Neuronal stem cell (in vitro differentiated cells): ENCODE results near the gene LAMA5.
A peak's percentile ranks its signal among the peaks of the same experiment; 100 is the strongest.

ENCODE experiments used
- DNase-seq: peaks from one replicate; pipeline ENCODE4 v3.0.0-alpha.2; 2013; ENCODE audit warnings: low spot score
- H2AFZ ChIP-seq: one replicate; pipeline ENCODE4 v1.6.1; 2013; ENCODE audit warnings: mild to moderate bottlenecking, low read length, inconsistent platforms
- H2AK5ac ChIP-seq: 2 replicates; pipeline ENCODE4 v1.6.1; 2013; ENCODE audit warnings: low read depth, mild to moderate bottlenecking, inconsistent platforms, low read length, moderate library complexity, mixed read lengths
- H2BK120ac ChIP-seq: 2 replicates; pipeline ENCODE4 v1.6.1; 2013; ENCODE audit warnings: low read depth, mild to moderate bottlenecking, inconsistent platforms, low read length, moderate library complexity, mixed read lengths
- H2BK12ac ChIP-seq: one replicate; pipeline ENCODE4 v1.6.1; 2013; ENCODE audit warnings: low read length, inconsistent platforms
- H2BK15ac ChIP-seq: 2 replicates; pipeline ENCODE4 v1.6.1; 2013; ENCODE audit warnings: mild to moderate bottlenecking, low read length, inconsistent platforms, mixed read lengths
- H2BK5ac ChIP-seq: one replicate; pipeline ENCODE4 v1.6.1; 2013; ENCODE audit warnings: inconsistent platforms, mild to moderate bottlenecking, low read length, moderate library complexity
- H3K14ac ChIP-seq: one replicate; pipeline ENCODE4 v1.6.1; 2013; ENCODE audit warnings: low read length, inconsistent platforms
- H3K18ac ChIP-seq: 2 replicates; pipeline ENCODE4 v1.6.1; 2013; ENCODE audit warnings: low read length, inconsistent platforms
- H3K23ac ChIP-seq: 2 replicates; pipeline ENCODE4 v1.6.1; 2013; ENCODE audit warnings: low read depth, mild to moderate bottlenecking, mixed read lengths, low read length, inconsistent platforms; ENCODE audit not compliant: poor library complexity
- H3K27ac ChIP-seq: replicated peaks from 3 replicates; pipeline ENCODE4 v1.5.1; 2013; ENCODE audit warnings: low read length, inconsistent platforms
- H3K27me3 ChIP-seq, 3 experiments: 2 replicates each; pipeline ENCODE4 v1.6.1; 2013; ENCODE audit warnings: low read length in 3 of 3, mild to moderate bottlenecking in 2 of 3, inconsistent platforms in 1 of 3, low read depth in 1 of 3, mixed read lengths in 1 of 3, moderate library complexity in 1 of 3; ENCODE audit not compliant: control insufficient read depth in 3 of 3, insufficient read depth in 3 of 3
- H3K36me3 ChIP-seq, 2 donors: replicated peaks in 1 of 2; 2 replicates each; pipeline ENCODE4 v1.6.1; 2013; ENCODE audit warnings: low read length in 2 of 2; ENCODE audit not compliant: control insufficient read depth in 2 of 2, insufficient read depth in 2 of 2
- H3K4ac ChIP-seq: 2 replicates; pipeline ENCODE4 v1.6.1; 2013; ENCODE audit warnings: inconsistent platforms, mild to moderate bottlenecking, low read length, moderate library complexity
- H3K4me1 ChIP-seq, 2 donors: 1 replicate in 1 of 2; 2 replicates in 1 of 2; pipeline ENCODE4 v1.6.1; 2013; ENCODE audit warnings: low read length in 2 of 2, low read depth in 1 of 2; ENCODE audit not compliant: control insufficient read depth in 2 of 2, insufficient read depth in 1 of 2
- H3K4me2 ChIP-seq: one replicate; pipeline ENCODE4 v1.6.1; 2013; ENCODE audit warnings: mild to moderate bottlenecking, low read length, inconsistent platforms; ENCODE audit not compliant: insufficient read depth, poor library complexity, severe bottlenecking
- H3K4me3 ChIP-seq, 2 donors: 2 replicates each; pipeline ENCODE4 v1.5.1; 2013; ENCODE audit warnings: low read length in 2 of 2, mild to moderate bottlenecking in 2 of 2, inconsistent platforms in 1 of 2, moderate library complexity in 1 of 2
- H3K79me1 ChIP-seq: one replicate; pipeline ENCODE4 v1.6.1; 2013; ENCODE audit warnings: low read depth, mild to moderate bottlenecking, inconsistent platforms, low read length, moderate library complexity
- H3K9ac ChIP-seq: one replicate; pipeline ENCODE4 v1.6.1; 2013; ENCODE audit warnings: mild to moderate bottlenecking, low read depth, low read length, inconsistent platforms; ENCODE audit not compliant: poor library complexity
- H3K9me3 ChIP-seq, 2 donors: replicated peaks in 1 of 2; 2 replicates each; pipeline versions ENCODE3 to v1.6.1; 2013; ENCODE audit warnings: low read length in 2 of 2, mild to moderate bottlenecking in 2 of 2, inconsistent platforms in 1 of 2, low read depth in 1 of 2, mixed read lengths in 1 of 2, moderate library complexity in 1 of 2; ENCODE audit not compliant: control insufficient read depth in 2 of 2, insufficient read depth in 1 of 2
- H4K8ac ChIP-seq: one replicate; pipeline ENCODE4 v1.6.1; 2013; ENCODE audit warnings: low read depth, mild to moderate bottlenecking, inconsistent platforms, low read length, moderate library complexity
- H4K91ac ChIP-seq: one replicate; pipeline ENCODE4 v1.6.1; 2013; ENCODE audit warnings: low read length, low read depth, mild to moderate bottlenecking, inconsistent platforms; ENCODE audit not compliant: poor library complexity
- WGBS, 2 donors: extraction: QIAGEN DNeasy Blood & Tissue Kit; methylation state at CpG; one replicate each; pipeline ENCODE4 v1.1.7; 2013; ENCODE audit warnings: missing lambda C conversion rate in 2 of 2, mixed read lengths in 1 of 2; ENCODE audit not compliant: insufficient read length in 2 of 2, insufficient replicate concordance in 1 of 2; ENCODE audit errors: extremely low coverage in 2 of 2; 5-methylcytosine and 5-hydroxymethylcytosine counted together

Gene LAMA5

GRCh38 chr20:62287129-62287528, 80.0 kb downstream of the LAMA5 start:
- H3K18ac ChIP-seq, result no peak overlapping the region
- no peak overlapping the region for H2AFZ ChIP-seq
- H2AK5ac ChIP-seq, result no peak overlapping the region
- H3K79me1 ChIP-seq, result no peaks in the 10 kb centered on the region
- no peak overlapping the region for H4K8ac ChIP-seq
- no peak overlapping the region for H2BK120ac ChIP-seq
- no peak overlapping the region for H3K14ac ChIP-seq
- H4K91ac ChIP-seq, result no peak overlapping the region
- H3K4me3 ChIP-seq, result no peak overlapping the region
- H2BK5ac ChIP-seq, result no peak overlapping the region
- WGBS, 2 donors, result no CpG with 5 or more reads among the region's 6 CpGs
- no peak overlapping the region for H2BK12ac ChIP-seq
- H2BK15ac ChIP-seq, result no peak overlapping the region
- peaks cover 0 to 5% of the 10 kb centered on the region in 2 donors for H3K9me3 ChIP-seq
- H3K9ac ChIP-seq, result no peak overlapping the region
- H3K27ac ChIP-seq, result no peak overlapping the region
- no peaks in the 10 kb centered on the region for H3K27me3 ChIP-seq
- H3K4me2 ChIP-seq, result no peak overlapping the region
- H3K23ac ChIP-seq, result no peak overlapping the region
- H3K36me3 ChIP-seq, result peaks cover 32 to 82% of the 10 kb centered on the region in 2 donors
- no peak for DNase-seq
- no peaks in the 10 kb centered on the region for H3K4me1 ChIP-seq
- H3K4ac ChIP-seq, result no peak overlapping the region

GRCh38 chr20:62286493-62287064, 80.5 kb downstream of the LAMA5 start:
- H4K91ac ChIP-seq, result no peak overlapping the region
- H3K4me2 ChIP-seq, result no peak overlapping the region
- H2AFZ ChIP-seq, result no peak overlapping the region
- H3K18ac ChIP-seq, result no peak overlapping the region
- no peak overlapping the region for H2BK15ac ChIP-seq
- no peak overlapping the region for H3K14ac ChIP-seq
- peaks cover 32 to 82% of the 10 kb centered on the region in 2 donors for H3K36me3 ChIP-seq
- H3K9me3 ChIP-seq, result peaks cover 0 to 3% of the 10 kb centered on the region in 2 donors
- H3K27me3 ChIP-seq, result no peaks in the 10 kb centered on the region
- H3K4ac ChIP-seq, result no peak overlapping the region
- H3K4me3 ChIP-seq, result no peak overlapping the region
- no peak overlapping the region for H2BK12ac ChIP-seq
- no peak overlapping the region for H3K27ac ChIP-seq
- no peak overlapping the region for H3K9ac ChIP-seq
- H4K8ac ChIP-seq, result no peak overlapping the region
- no CpG with 5 or more reads among the region's 25 CpGs for WGBS, 2 donors
- no peaks in the 10 kb centered on the region for H3K4me1 ChIP-seq
- DNase-seq, result no peak
- H3K23ac ChIP-seq, result no peak overlapping the region
- H2BK120ac ChIP-seq, result no peak overlapping the region
- no peak overlapping the region for H2BK5ac ChIP-seq
- no peaks in the 10 kb centered on the region for H3K79me1 ChIP-seq
- H2AK5ac ChIP-seq, result no peak overlapping the region

GRCh38 chr20:62285722-62286121, 81.4 kb downstream of the LAMA5 start:
- Histone ChIP-seq H4K8ac (peak overlapping the region; percentile 92), H3K27ac (no peak overlapping the region)

DNA sequence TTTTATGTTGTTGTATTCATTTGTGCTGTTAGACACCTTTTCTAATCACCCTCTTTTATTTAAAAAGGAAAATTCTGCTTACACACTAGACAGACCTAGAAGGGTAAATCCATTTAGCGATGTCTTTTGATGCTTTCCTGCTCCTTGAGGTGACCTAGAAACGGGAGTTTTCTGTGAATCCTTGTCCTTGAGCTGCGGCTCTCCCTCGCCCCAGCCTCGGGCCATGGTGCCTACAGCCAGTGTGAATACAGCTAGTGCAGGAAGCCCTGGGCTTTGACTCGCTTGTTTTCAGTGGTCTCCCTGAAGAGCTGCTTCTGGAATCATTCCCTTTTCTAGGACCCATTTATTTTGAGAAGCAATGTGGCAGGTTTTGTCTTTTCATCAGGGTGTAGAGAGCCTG, 82.0 kb downstream of the LAMA5 start:
- DNase-seq, result no peak
- Histone ChIP-seq H3K79me1 (no peaks in the 10 kb centered on the region), H3K4me2 (no peak overlapping the region), H2AFZ (no peak overlapping the region), H2AK5ac (no peak overlapping the region), H3K14ac (no peak overlapping the region), H3K9me3 (peaks cover 0 to 3% of the 10 kb centered on the region in 2 donors), H3K18ac (no peak overlapping the region), H2BK12ac (no peak overlapping the region), H3K23ac (no peak overlapping the region), H4K8ac (no peak overlapping the region), H3K9ac (no peak overlapping the region), H3K4me1 (no peaks in the 10 kb centered on the region), H3K27ac (no peak overlapping the region), H2BK120ac (no peak overlapping the region), H3K4ac (no peak overlapping the region), H3K27me3 (no peaks in the 10 kb centered on the region), H3K36me3 (peaks cover 44 to 89% of the 10 kb centered on the region in 2 donors), H2BK15ac (no peak overlapping the region), H2BK5ac (no peak overlapping the region), H3K4me3 (no peak overlapping the region), H4K91ac (no peak overlapping the region)
- WGBS, 2 donors, result no CpG with 5 or more reads among the region's 6 CpGs

More at GRCh38 chr20:62285722-62286121, 81.4 kb downstream of the LAMA5 start:
- H3K4me3 ChIP-seq, result no peak overlapping the region
- H2BK15ac ChIP-seq, result no peak overlapping the region
- no peak overlapping the region for H2BK12ac ChIP-seq
- H3K4me2 ChIP-seq, result no peak overlapping the region
- no peak for DNase-seq
- H2AK5ac ChIP-seq, result no peak overlapping the region
- H3K18ac ChIP-seq, result no peak overlapping the region
- peak overlapping the region; percentile 55 for H3K23ac ChIP-seq
- peaks cover 38 to 83% of the 10 kb centered on the region in 2 donors for H3K36me3 ChIP-seq
- no peaks in the 10 kb centered on the region for H3K79me1 ChIP-seq
- H3K27me3 ChIP-seq, result no peaks in the 10 kb centered on the region
- peaks cover 0 to 3% of the 10 kb centered on the region in 2 donors for H3K9me3 ChIP-seq
- H3K9ac ChIP-seq, result no peak overlapping the region
- H3K4me1 ChIP-seq, result no peaks in the 10 kb centered on the region
- no peak overlapping the region for H3K4ac ChIP-seq
- no peak overlapping the region for H4K91ac ChIP-seq
- no peak overlapping the region for H2AFZ ChIP-seq
- no peak overlapping the region for H3K14ac ChIP-seq
- no peak overlapping the region for H2BK5ac ChIP-seq
- WGBS, 2 donors, result no CpG with 5 or more reads among the region's 23 CpGs
- no peak overlapping the region for H2BK120ac ChIP-seq
